CD14-positive monocyte (primary cell): ENCODE data around the gene SIM2. TPM values are rescaled to one million over a fixed set of nuclear protein-coding genes. Genes with fewer than 3 reads are reported as not detected.

Source experiments
- DNase-seq, 3 donors: peaks; one replicate each; pipeline ENCODE4 v3.0.0-alpha.2; 2011 to 2022
- H2AFZ ChIP-seq: 2 replicates; pipeline ENCODE4 v1.6.0; 2012; ENCODE audit warnings: mild to moderate bottlenecking, low read depth, low read length, inconsistent platforms; ENCODE audit not compliant: insufficient read depth, poor library complexity, severe bottlenecking
- H3K27ac ChIP-seq, 2 donors: 1 replicate in 1 of 2; 2 replicates in 1 of 2; pipeline ENCODE4 v1.5.1; 2012 to 2013; ENCODE audit warnings: low read length in 2 of 2, control low read depth in 1 of 2, inconsistent platforms in 1 of 2, low read depth in 1 of 2, mild to moderate bottlenecking in 1 of 2
- H3K27me3 ChIP-seq, 2 donors: one replicate each; pipeline versions ENCODE4 v1.6.0 to v1.6.1; 2011 to 2013; ENCODE audit warnings: low read length in 2 of 2; ENCODE audit not compliant: control insufficient read depth in 2 of 2, insufficient read depth in 2 of 2
- H3K36me3 ChIP-seq, 2 donors: replicated peaks in 1 of 2; 1 replicate in 1 of 2; 2 replicates in 1 of 2; pipeline versions ENCODE4 v1.5.1 to v1.6.1; 2012 to 2013; ENCODE audit warnings: low read length in 2 of 2, control low read depth in 1 of 2, inconsistent platforms in 1 of 2, mild to moderate bottlenecking in 1 of 2; ENCODE audit not compliant: insufficient read depth in 2 of 2, control insufficient read depth in 1 of 2
- H3K4me1 ChIP-seq, 2 donors: 1 replicate in 1 of 2; 2 replicates in 1 of 2; pipeline versions ENCODE4 v1.5.1 to v1.6.1; 2012 to 2013; ENCODE audit warnings: low read length in 2 of 2, control low read depth in 1 of 2, inconsistent platforms in 1 of 2, mild to moderate bottlenecking in 1 of 2, moderate library complexity in 1 of 2; ENCODE audit not compliant: insufficient read depth in 2 of 2, control insufficient read depth in 1 of 2
- H3K4me2 ChIP-seq: replicated peaks from 2 replicates; pipeline ENCODE3; 2012; ENCODE audit warnings: low read length, moderate library complexity, mild to moderate bottlenecking; ENCODE audit not compliant: poor library complexity, severe bottlenecking; ENCODE audit errors: extremely low read depth
- H3K4me3 ChIP-seq, 3 experiments: fragments of 200-600 bp in 1 of 3; sonication (generic) in 1 of 3; replicated peaks in 1 of 3; 1 replicate in 2 of 3; 2 replicates in 1 of 3; pipeline ENCODE4 v1.5.1; 2011 to 2013; ENCODE audit warnings: low read length in 3 of 3, mild to moderate bottlenecking in 3 of 3, control low read depth in 2 of 3, low read depth in 2 of 3, inconsistent platforms in 1 of 3, moderate library complexity in 1 of 3
- H3K79me2 ChIP-seq: 2 replicates; pipeline ENCODE4 v1.6.0; 2012; ENCODE audit warnings: mild to moderate bottlenecking, control low read depth, inconsistent platforms, low read length, moderate library complexity; ENCODE audit not compliant: insufficient read depth
- H3K9ac ChIP-seq: 2 replicates; pipeline ENCODE4 v1.6.0; 2017; ENCODE audit warnings: low read length, mild to moderate bottlenecking; ENCODE audit not compliant: insufficient read depth, poor library complexity, severe bottlenecking
- H3K9me3 ChIP-seq, 2 donors: replicated peaks in 1 of 2; 1 replicate in 1 of 2; 2 replicates in 1 of 2; pipeline versions ENCODE4 v1.5.1 to v1.6.1; 2012 to 2013; ENCODE audit warnings: low read length in 2 of 2, control low read depth in 1 of 2; ENCODE audit not compliant: control insufficient read depth in 1 of 2, insufficient read depth in 1 of 2
- H4K20me1 ChIP-seq: 2 replicates; pipeline ENCODE4 v1.6.0; 2012; ENCODE audit warnings: mild to moderate bottlenecking, low read length, control low read depth, moderate library complexity; ENCODE audit not compliant: insufficient read depth
- H3K27ac Mint-ChIP-seq, 7 donors: one replicate each; pipeline ENCODE4 v1.8.0; 2020; ENCODE audit warnings: mild to moderate bottlenecking in 7 of 7, mixed read lengths in 7 of 7, moderate library complexity in 6 of 7, inconsistent platforms in 2 of 7
- H3K27me3 Mint-ChIP-seq, 3 donors: one replicate each; pipeline ENCODE4 v1.8.0; 2021 to 2022; ENCODE audit warnings: low read depth in 3 of 3, mild to moderate bottlenecking in 3 of 3, mixed read lengths in 3 of 3, moderate library complexity in 3 of 3, inconsistent platforms in 1 of 3
- H3K36me3 Mint-ChIP-seq, 2 donors: one replicate each; pipeline ENCODE4 v1.8.0; 2020; ENCODE audit warnings: mixed read lengths in 2 of 2, inconsistent platforms in 1 of 2, mild to moderate bottlenecking in 1 of 2
- H3K4me1 Mint-ChIP-seq: one replicate; pipeline ENCODE4 v1.8.0; 2020; ENCODE audit warnings: mild to moderate bottlenecking, mixed read lengths
- H3K4me3 Mint-ChIP-seq, 2 donors: one replicate each; pipeline ENCODE4 v1.8.0; 2020; ENCODE audit warnings: mild to moderate bottlenecking in 2 of 2, mixed read lengths in 2 of 2, moderate library complexity in 1 of 2
- H3K9me3 Mint-ChIP-seq, 7 donors: one replicate each; pipeline ENCODE4 v1.8.0; 2020 to 2022; ENCODE audit warnings: mixed read lengths in 7 of 7, mild to moderate bottlenecking in 6 of 7, moderate library complexity in 6 of 7, inconsistent platforms in 2 of 7
- WGBS: methylation state at CpG from one replicate; pipeline ENCODE4 v1.1.5; 2013; ENCODE audit warnings: missing lambda C conversion rate; ENCODE audit not compliant: insufficient coverage; 5-methylcytosine and 5-hydroxymethylcytosine counted together
- intact Hi-C, 2 donors: fragments of 100-400 bp; cut with micrococcal nuclease; formaldehyde crosslinking; loops; one replicate each; pipeline versions ENCODE4 v1.15.0 to v1.15.1; 2023
- polyA plus RNA-seq, 3 donors: library from polyadenylated mRNA; depleted of rRNA in 1 of 3; unstranded in 2 of 3; stranded (reverse) in 1 of 3; fragments of 300-500 nt in 2 of 3; fragments of >200 nt in 1 of 3; fragmentation: Illumina TruSeq in 2 of 3; gene quantifications; 1 replicate in 2 of 3; 2 replicates in 1 of 3; pipeline ENCODE4 v1.2.3, GENCODE V29; 2012 to 2021
- TF ChIP-seq, protein P1 (sequence below): fragments of 200-600 bp; IDR thresholded peaks from one replicate; pipeline ENCODE4 v1.8.0; 2022; ENCODE audit warnings: antibody characterized with exemption, mild to moderate bottlenecking

Gene SIM2
- polyA plus RNA-seq, 3 donors: not detected

DNA sequence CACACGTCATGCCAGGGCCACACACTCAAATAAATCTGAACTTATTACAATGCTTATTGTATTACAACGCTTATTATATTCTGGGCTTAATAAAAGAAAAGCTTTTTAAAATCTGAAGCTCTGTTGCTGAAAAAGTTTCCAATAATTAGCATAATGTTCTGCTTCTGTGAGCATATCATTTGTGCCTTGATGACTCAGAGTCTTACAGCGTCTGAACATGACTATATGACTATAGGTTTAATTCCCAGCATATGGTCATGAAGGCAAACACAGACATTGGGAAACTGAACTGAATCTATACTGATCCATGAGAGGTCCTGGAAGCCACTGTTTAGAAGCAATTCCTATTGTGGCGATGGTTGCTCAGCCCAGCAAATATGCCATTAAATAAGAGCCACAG, 66.3 kb downstream of the SIM2 start:
- Mint-ChIP-seq H3K36me3 (no peaks in the 10 kb centered on the region), H3K4me1 (no peaks in the 10 kb centered on the region), H3K4me3 (no peak overlapping the region), H3K9me3 (peaks cover 0 to 1% (median 0%) of the 10 kb centered on the region in 7 donors), H3K27me3 (peaks cover 0 to 2% (median 2%) of the 10 kb centered on the region in 3 donors), H3K27ac (no peak overlapping the region)
- Histone ChIP-seq H3K27me3 (no peaks in the 10 kb centered on the region), H3K79me2 (no peaks in the 10 kb centered on the region), H3K4me2 (no peak overlapping the region), H3K36me3 (no peaks in the 10 kb centered on the region), H3K9me3 (no peaks in the 10 kb centered on the region), H3K9ac (no peak overlapping the region), H3K27ac (no peak overlapping the region), H3K4me1 (no peaks in the 10 kb centered on the region), H3K4me3 (no peak overlapping the region), H4K20me1 (no peaks in the 10 kb centered on the region), H2AFZ (no peak overlapping the region)
- intact Hi-C loops: no loop called here
- DNase-seq: no peak
- TF ChIP-seq, protein P1, sequence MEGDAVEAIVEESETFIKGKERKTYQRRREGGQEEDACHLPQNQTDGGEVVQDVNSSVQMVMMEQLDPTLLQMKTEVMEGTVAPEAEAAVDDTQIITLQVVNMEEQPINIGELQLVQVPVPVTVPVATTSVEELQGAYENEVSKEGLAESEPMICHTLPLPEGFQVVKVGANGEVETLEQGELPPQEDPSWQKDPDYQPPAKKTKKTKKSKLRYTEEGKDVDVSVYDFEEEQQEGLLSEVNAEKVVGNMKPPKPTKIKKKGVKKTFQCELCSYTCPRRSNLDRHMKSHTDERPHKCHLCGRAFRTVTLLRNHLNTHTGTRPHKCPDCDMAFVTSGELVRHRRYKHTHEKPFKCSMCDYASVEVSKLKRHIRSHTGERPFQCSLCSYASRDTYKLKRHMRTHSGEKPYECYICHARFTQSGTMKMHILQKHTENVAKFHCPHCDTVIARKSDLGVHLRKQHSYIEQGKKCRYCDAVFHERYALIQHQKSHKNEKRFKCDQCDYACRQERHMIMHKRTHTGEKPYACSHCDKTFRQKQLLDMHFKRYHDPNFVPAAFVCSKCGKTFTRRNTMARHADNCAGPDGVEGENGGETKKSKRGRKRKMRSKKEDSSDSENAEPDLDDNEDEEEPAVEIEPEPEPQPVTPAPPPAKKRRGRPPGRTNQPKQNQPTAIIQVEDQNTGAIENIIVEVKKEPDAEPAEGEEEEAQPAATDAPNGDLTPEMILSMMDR: no peak
- 83% methylated on average over 1 of the region's 4 CpGs for WGBS

DNA sequence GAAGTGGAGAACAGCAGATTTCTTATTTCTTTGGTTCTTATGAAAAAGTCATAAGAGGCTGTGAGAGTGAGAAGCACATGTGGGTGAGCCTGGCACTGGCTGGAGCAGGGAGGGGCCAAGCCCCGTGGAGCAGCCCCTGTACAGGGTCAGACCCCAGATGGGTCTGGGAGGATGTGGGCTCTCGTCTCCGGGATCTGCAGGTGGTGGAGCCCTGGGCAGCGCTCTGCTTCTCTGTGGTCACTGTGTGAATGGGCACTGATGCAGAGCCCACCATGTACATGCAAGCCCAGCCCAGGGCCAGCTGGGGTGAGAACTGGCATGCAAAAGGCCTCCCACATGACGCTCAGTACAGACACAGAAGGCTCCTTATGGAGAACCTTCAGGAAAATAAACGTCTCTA, 67.6 kb downstream of the SIM2 start:
- Histone ChIP-seq H3K4me1 (no peaks in the 10 kb centered on the region), H3K36me3 (no peaks in the 10 kb centered on the region), H3K4me3 (no peak overlapping the region), H3K9me3 (no peaks in the 10 kb centered on the region), H4K20me1 (no peaks in the 10 kb centered on the region), H3K4me2 (no peak overlapping the region), H3K9ac (no peak overlapping the region), H3K27me3 (no peaks in the 10 kb centered on the region), H3K27ac (no peak overlapping the region), H3K79me2 (no peaks in the 10 kb centered on the region), H2AFZ (no peak overlapping the region)
- WGBS: 100% methylated on average over 6 of the region's 6 CpGs
- H3K9me3 Mint-ChIP-seq: peaks cover 0 to 1% (median 0%) of the 10 kb centered on the region in 7 donors
- DNase-seq: no peak
- H3K27me3 Mint-ChIP-seq: peaks cover 0 to 2% (median 2%) of the 10 kb centered on the region in 3 donors
- no peak overlapping the region for H3K27ac Mint-ChIP-seq
- no peaks in the 10 kb centered on the region for H3K36me3 Mint-ChIP-seq
- intact Hi-C loops: no loop called here
- no peak overlapping the region for H3K4me3 Mint-ChIP-seq
- TF ChIP-seq, protein P1: no peak
- H3K4me1 Mint-ChIP-seq: no peaks in the 10 kb centered on the region
